WTC11 (cell line): Measurements from ENCODE around the gene BLVRA. TPM values are rescaled to one million over a fixed set of nuclear protein-coding genes. Genes with fewer than 3 reads are reported as not detected.

Source experiments
- ATAC-seq: fragments of 200-7000 bp; cut with Tn5 transposase; 2 replicates; pipeline ENCODE4 v1.10.0; 2021; ENCODE audit warnings: mild to moderate bottlenecking, moderate library complexity
- CTCF ChIA-PET: fragments of 300-600 bp; sonication (Branson Sonifier 250); formaldehyde crosslinking; loops from one replicate; lab custom pipeline; 2021; ENCODE audit warnings: antibody characterized with exemption; lab: Charles Lee
- POLR2A ChIA-PET: fragments of 350-600 bp; sonication (Branson Sonifier 250); formaldehyde crosslinking; loops from one replicate; lab custom pipeline; 2021; ENCODE audit warnings: antibody characterized with exemption; lab: Charles Lee
- DNase-seq: peaks from one replicate; pipeline ENCODE4 v3.0.0; 2021; ENCODE audit warnings: low spot score
- H3K27ac Mint-ChIP-seq: 2 replicates; pipeline ENCODE4 v1.8.0; 2021; ENCODE audit warnings: mixed read lengths
- H3K27me3 Mint-ChIP-seq: 2 replicates; pipeline ENCODE4 v1.8.0; 2021; ENCODE audit warnings: low read depth, mild to moderate bottlenecking, moderate library complexity, mixed read lengths
- H3K36me3 Mint-ChIP-seq: 2 replicates; pipeline ENCODE4 v1.8.0; 2021; ENCODE audit warnings: mixed read lengths
- H3K4me1 Mint-ChIP-seq: 2 replicates; pipeline ENCODE4 v1.8.0; 2022; ENCODE audit warnings: mixed read lengths
- H3K4me3 Mint-ChIP-seq: 2 replicates; pipeline ENCODE4 v1.8.0; 2021; ENCODE audit warnings: mild to moderate bottlenecking, moderate library complexity, mixed read lengths
- H3K9me3 Mint-ChIP-seq: 2 replicates; pipeline ENCODE4 v1.8.0; 2021; ENCODE audit warnings: mixed read lengths
- ATF2 ChIP-seq: sonication (generic); formaldehyde crosslinking; IDR thresholded peaks from 2 replicates; pipeline ENCODE4 v1.8.1; 2022; ENCODE audit warnings: low read depth, missing genetic modification reagents, borderline replicate concordance
- ATF3 ChIP-seq: sonication (generic); formaldehyde crosslinking; conservative IDR thresholded peaks from 2 replicates; pipeline ENCODE4 v1.8.1; 2022; ENCODE audit warnings: mild to moderate bottlenecking, missing genetic modification reagents
- E2F4 ChIP-seq: sonication (generic); formaldehyde crosslinking; IDR thresholded peaks from 2 replicates; pipeline ENCODE4 v1.8.1; 2022; ENCODE audit warnings: low read depth, mild to moderate bottlenecking, moderate library complexity, missing genetic modification reagents, borderline replicate concordance
- FOXJ3 ChIP-seq: sonication (generic); formaldehyde crosslinking; IDR thresholded peaks from 2 replicates; pipeline ENCODE4 v1.9.0; 2021; ENCODE audit warnings: missing genetic modification reagents, mild to moderate bottlenecking, borderline replicate concordance
- FOXK1 ChIP-seq: sonication (generic); formaldehyde crosslinking; IDR thresholded peaks from 2 replicates; pipeline ENCODE4 v1.8.0; 2022; ENCODE audit warnings: mild to moderate bottlenecking, moderate library complexity, missing genetic modification reagents
- GABPB1 ChIP-seq: sonication (generic); formaldehyde crosslinking; IDR thresholded peaks from 2 replicates; pipeline ENCODE4 v1.8.1; 2023; ENCODE audit warnings: mild to moderate bottlenecking, missing genetic modification reagents
- GRHL2 ChIP-seq: fragments of 250-450 bp; sonication (Bioruptor Pico); IDR thresholded peaks from 2 replicates; pipeline ENCODE4 v1.8.0; 2022; ENCODE audit warnings: mild to moderate bottlenecking, moderate library complexity; ENCODE audit not compliant: insufficient replicate concordance, severe bottlenecking
- GTF2I ChIP-seq: fragments of 250-450 bp; sonication (Bioruptor Pico); conservative IDR thresholded peaks from 2 replicates; pipeline ENCODE4 v1.4.0; 2021; ENCODE audit warnings: mild to moderate bottlenecking
- JUN ChIP-seq: sonication (generic); formaldehyde crosslinking; IDR thresholded peaks from 2 replicates; pipeline ENCODE4 v1.8.0; 2023; ENCODE audit warnings: mild to moderate bottlenecking, missing genetic modification reagents
- PRDM15 ChIP-seq: sonication (generic); formaldehyde crosslinking; IDR thresholded peaks from 2 replicates; pipeline ENCODE4 v1.8.0; 2022; ENCODE audit warnings: missing genetic modification reagents
- ZMAT4 ChIP-seq: fragments of 250-450 bp; sonication (Bioruptor Pico); IDR thresholded peaks from 2 replicates; pipeline ENCODE4 v1.9.0; 2021; ENCODE audit warnings: mild to moderate bottlenecking
- ZNF423 ChIP-seq: fragments of 250-450 bp; sonication (Bioruptor Pico); IDR thresholded peaks from 2 replicates; pipeline ENCODE4 v2.1.2; 2022; ENCODE audit warnings: mild to moderate bottlenecking, moderate library complexity
- ZNF532 ChIP-seq: fragments of 250-450 bp; sonication (Bioruptor Pico); IDR thresholded peaks from 2 replicates; pipeline ENCODE4 v1.9.0; 2021; ENCODE audit warnings: mild to moderate bottlenecking, borderline replicate concordance
- ZSCAN18 ChIP-seq: fragments of 250-450 bp; sonication (Bioruptor Pico); IDR thresholded peaks from 2 replicates; pipeline ENCODE4 v2.1.2; 2022; ENCODE audit warnings: mild to moderate bottlenecking, moderate library complexity
- total RNA-seq: library from RNA; stranded (reverse); gene quantifications from 3 replicates; pipeline ENCODE4 v1.2.3, GENCODE V29; 2021
- TF ChIP-seq, protein P1 (sequence below): sonication (generic); formaldehyde crosslinking; IDR thresholded peaks from 2 replicates; pipeline ENCODE4 v1.8.1; 2023; ENCODE audit warnings: mild to moderate bottlenecking, missing genetic modification reagents

The BLVRA gene
- total RNA-seq, 1 experiment from 2014 or later = 35.5 TPM

DNA sequence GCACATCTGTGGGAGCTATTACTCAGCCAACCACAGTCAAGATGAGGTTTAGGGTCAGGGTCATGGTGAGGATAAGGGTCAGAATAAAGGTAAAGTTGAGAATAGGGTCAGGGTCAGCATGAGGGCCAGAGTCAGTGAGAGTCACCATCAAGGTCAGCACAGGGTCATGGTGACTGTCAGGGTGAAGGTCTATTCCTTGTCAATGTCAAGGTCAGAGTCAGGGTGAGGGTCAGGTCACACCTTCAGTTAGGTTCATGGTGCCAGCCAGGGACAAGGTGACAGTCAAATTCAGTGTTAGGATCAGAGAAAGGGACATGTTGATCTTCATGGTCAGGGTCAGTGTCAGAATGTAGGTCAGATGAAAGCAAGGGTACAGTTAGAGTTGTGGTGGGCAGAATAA, 96.7 kb downstream of the BLVRA start (continued):
- TF ChIP-seq ZNF532 (CRISPR knock-in tag) = no peak
- TF ChIP-seq ZMAT4 (CRISPR knock-in tag) = no peak
- TF ChIP-seq JUN (CRISPR knock-in tag) = no peak
- TF ChIP-seq GTF2I (CRISPR knock-in tag) = no peak

DNA sequence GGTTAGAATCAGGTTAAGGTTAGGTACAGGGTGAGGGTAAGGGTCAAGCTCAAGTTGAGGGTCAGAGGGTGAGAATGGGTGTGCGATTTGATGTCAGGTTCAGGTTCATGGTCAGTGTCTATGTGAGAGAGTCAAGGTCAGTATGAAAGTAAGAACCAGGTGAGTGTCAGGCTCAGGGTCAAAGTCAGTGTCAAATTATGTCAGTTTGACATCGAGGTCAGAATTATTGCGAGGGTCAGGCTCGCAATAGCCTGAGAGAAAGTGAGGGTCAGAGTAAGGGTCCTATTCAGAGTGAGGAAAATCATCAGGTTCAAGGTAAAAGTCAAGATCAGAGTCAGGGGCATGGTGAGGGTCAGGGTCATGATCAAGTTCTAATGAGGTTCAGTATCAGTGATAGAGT, 97.8 kb downstream of the BLVRA start:
- H3K27me3 Mint-ChIP-seq = no peaks in the 10 kb centered on the region
- no peak overlapping the region for H3K27ac Mint-ChIP-seq
- H3K9me3 Mint-ChIP-seq = peaks cover 18% of the 10 kb centered on the region
- ATAC-seq = no peak
- H3K4me1 Mint-ChIP-seq = no peaks in the 10 kb centered on the region
- ChIA-PET POLR2A (no interaction called here), CTCF (no interaction called here)
- DNase-seq = no peak
- H3K4me3 Mint-ChIP-seq = no peak overlapping the region
- H3K36me3 Mint-ChIP-seq = peaks cover 13% of the 10 kb centered on the region
- no peak for TF ChIP-seq ZNF423 (CRISPR knock-in tag)
- TF ChIP-seq, protein P1, sequence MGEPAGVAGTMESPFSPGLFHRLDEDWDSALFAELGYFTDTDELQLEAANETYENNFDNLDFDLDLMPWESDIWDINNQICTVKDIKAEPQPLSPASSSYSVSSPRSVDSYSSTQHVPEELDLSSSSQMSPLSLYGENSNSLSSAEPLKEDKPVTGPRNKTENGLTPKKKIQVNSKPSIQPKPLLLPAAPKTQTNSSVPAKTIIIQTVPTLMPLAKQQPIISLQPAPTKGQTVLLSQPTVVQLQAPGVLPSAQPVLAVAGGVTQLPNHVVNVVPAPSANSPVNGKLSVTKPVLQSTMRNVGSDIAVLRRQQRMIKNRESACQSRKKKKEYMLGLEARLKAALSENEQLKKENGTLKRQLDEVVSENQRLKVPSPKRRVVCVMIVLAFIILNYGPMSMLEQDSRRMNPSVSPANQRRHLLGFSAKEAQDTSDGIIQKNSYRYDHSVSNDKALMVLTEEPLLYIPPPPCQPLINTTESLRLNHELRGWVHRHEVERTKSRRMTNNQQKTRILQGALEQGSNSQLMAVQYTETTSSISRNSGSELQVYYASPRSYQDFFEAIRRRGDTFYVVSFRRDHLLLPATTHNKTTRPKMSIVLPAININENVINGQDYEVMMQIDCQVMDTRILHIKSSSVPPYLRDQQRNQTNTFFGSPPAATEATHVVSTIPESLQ (CRISPR knock-in tag) = no peak
- no peak for TF ChIP-seq FOXJ3 (CRISPR knock-in tag)
- no peak for TF ChIP-seq PRDM15 (CRISPR knock-in tag)
- no peak for TF ChIP-seq FOXK1 (CRISPR knock-in tag)
- no peak for TF ChIP-seq ZMAT4 (CRISPR knock-in tag)
- TF ChIP-seq E2F4 (CRISPR knock-in tag) = no peak
- TF ChIP-seq GRHL2 (CRISPR knock-in tag) = no peak
- no peak for TF ChIP-seq ATF2 (CRISPR knock-in tag)
- TF ChIP-seq ZSCAN18 (CRISPR knock-in tag) = no peak
- no peak for TF ChIP-seq GABPB1
- TF ChIP-seq ATF3 (CRISPR knock-in tag) = no peak
- TF ChIP-seq, all 79 proteins: peak for 0
